HEK293T (cell line): Measurements from ENCODE around the gene INVS.

ENCODE experiments used
- ARNT ChIP-seq: fragments of 450-650 bp; IDR thresholded peaks from 2 replicates; pipeline ENCODE4 v1.6.1; 2017; ENCODE audit warnings: mild to moderate bottlenecking
- BHLHE40 ChIP-seq: fragments of 450-650 bp; IDR thresholded peaks from 2 replicates; pipeline ENCODE4 v1.6.1; 2016; ENCODE audit warnings: mild to moderate bottlenecking, moderate library complexity, borderline replicate concordance
- CTBP1 ChIP-seq: fragments of 450-650 bp; IDR thresholded peaks from 2 replicates; pipeline ENCODE4 v1.6.1; 2016; ENCODE audit warnings: borderline replicate concordance
- FOXK2 ChIP-seq: fragments of 450-650 bp; IDR thresholded peaks from 2 replicates; pipeline ENCODE4 v1.6.1; 2016; ENCODE audit warnings: mild to moderate bottlenecking
- FOXM1 ChIP-seq: fragments of 450-650 bp; IDR thresholded peaks from 2 replicates; pipeline ENCODE4 v1.6.1; 2017; ENCODE audit warnings: mild to moderate bottlenecking, borderline replicate concordance
- HDGF ChIP-seq: fragments of 450-650 bp; IDR thresholded peaks from 2 replicates; pipeline ENCODE4 v1.6.1; 2017; ENCODE audit warnings: antibody characterized with exemption, borderline replicate concordance
- NFRKB ChIP-seq: fragments of 450-650 bp; IDR thresholded peaks from 2 replicates; pipeline ENCODE4 v1.6.1; 2016; ENCODE audit warnings: mild to moderate bottlenecking, moderate library complexity
- SP1 ChIP-seq: fragments of 450-650 bp; IDR thresholded peaks from 2 replicates; pipeline ENCODE4 v1.6.1; 2017
- SUZ12 ChIP-seq: fragments of 450-650 bp; IDR thresholded peaks from 2 replicates; pipeline ENCODE4 v1.6.1; 2016; ENCODE audit warnings: mild to moderate bottlenecking
- TARDBP ChIP-seq: fragments of 450-650 bp; IDR thresholded peaks from 2 replicates; pipeline ENCODE4 v1.6.1; 2016
- ZNF384 ChIP-seq: fragments of 450-650 bp; IDR thresholded peaks from 2 replicates; pipeline ENCODE4 v1.6.1; 2016

DNA sequence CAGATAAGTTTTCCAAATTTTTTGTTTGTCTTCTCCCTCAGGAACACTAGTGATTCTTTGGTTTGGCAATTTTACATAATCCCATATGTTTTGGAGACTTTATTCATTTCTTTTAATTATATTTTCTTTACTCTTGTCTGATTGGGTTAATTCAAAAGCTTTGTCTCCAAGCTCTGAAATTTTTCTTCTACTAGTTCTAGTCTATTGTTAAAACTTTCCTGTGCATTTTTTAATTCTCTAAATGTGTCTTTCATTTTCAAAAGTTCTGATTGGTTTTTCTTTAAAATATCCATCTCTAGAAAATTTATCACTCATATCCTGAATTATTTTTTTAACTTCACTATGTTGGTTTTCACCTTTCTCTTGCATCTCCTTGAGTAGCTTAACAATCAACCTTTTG is 92.2 kb downstream of the INVS start:
- TF ChIP-seq FOXM1 (no peak), SP1 (no peak), ZNF384 (no peak), NFRKB (no peak), HDGF (no peak), TARDBP (no peak), BHLHE40 (no peak), SUZ12 (no peak), FOXK2 (no peak), ARNT (no peak), CTBP1 (no peak)
